HepG2 (cell line): Measurements from ENCODE around the gene VEGFC. TPM values are rescaled to one million over a fixed set of nuclear protein-coding genes. Genes with fewer than 3 reads are reported as not detected.

ENCODE experiments used
- ATAC-seq: fragments of 200-7000 bp; cut with Tn5 transposase; 3 replicates; pipeline ENCODE4 v1.9.1; 2020; ENCODE audit warnings: mild to moderate bottlenecking, moderate library complexity
- BruUV-seq: library from RNA; stranded (reverse); fragments of 400-500 nt; replicated peaks from 2 replicates; lab custom pipeline; 2021; lab: Mats Ljungman, UMichigan
- CTCF ChIA-PET: fragments of 300-600 bp; formaldehyde crosslinking; extraction: SDS; loops from one replicate; lab custom pipeline; 2021; ENCODE audit warnings: low total read pairs, inconsistent platforms, low intra/inter-chr PET ratio; lab: Yijun Ruan, JAX
- POLR2A ChIA-PET: fragments of 350-600 bp; sonication (Branson Sonifier 250); formaldehyde crosslinking; loops from one replicate; lab custom pipeline; 2020; ENCODE audit warnings: antibody characterized with exemption, inconsistent platforms; lab: Yijun Ruan, JAX
- DNase-seq: peaks from one replicate; pipeline ENCODE4 v3.0.0-alpha.2; 2015; ENCODE audit warnings: low spot score
- FAIRE-seq: peaks from 3 replicates; lab custom pipeline; 2011; peaks lifted over from hg19 to GRCh38; lab: Jason Lieb, UNC
- H2AFZ ChIP-seq: one replicate; pipeline ENCODE4 v1.6.1; 2011; ENCODE audit warnings: low read length, inconsistent platforms
- H3K27ac ChIP-seq: fragments of 300-600 bp; 3 replicates; pipeline ENCODE4 v1.8.0; 2011; ENCODE audit warnings: mixed run types, mild to moderate bottlenecking, mixed read lengths, low read length, inconsistent platforms; ENCODE audit not compliant: insufficient read depth; ENCODE audit errors: extremely low read length
- H3K27me3 ChIP-seq, 2 experiments: fragments of 200-600 bp in 1 of 2; 2 replicates in 1 of 2; 3 replicates in 1 of 2; pipeline versions ENCODE4 v1.6.0 to v1.8.0; 2011; ENCODE audit warnings: low read length in 2 of 2, mild to moderate bottlenecking in 2 of 2, moderate library complexity in 2 of 2, inconsistent platforms in 1 of 2; ENCODE audit not compliant: insufficient read depth in 2 of 2, control insufficient read depth in 1 of 2
- H3K36me3 ChIP-seq, 2 experiments: fragments of 200-600 bp in 1 of 2; replicated peaks in 1 of 2; 2 replicates in 1 of 2; 3 replicates in 1 of 2; pipeline versions ENCODE4 v1.5.1 to v1.8.0; 2011; ENCODE audit warnings: low read length in 2 of 2, inconsistent platforms in 1 of 2; ENCODE audit not compliant: insufficient read depth in 2 of 2, control insufficient read depth in 1 of 2
- H3K4me1 ChIP-seq: 2 replicates; pipeline ENCODE4 v1.5.1; 2012; ENCODE audit warnings: low read length, inconsistent platforms; ENCODE audit not compliant: insufficient read depth
- H3K4me2 ChIP-seq: 2 replicates; pipeline ENCODE4 v1.6.0; 2011; ENCODE audit warnings: low read depth, low read length, inconsistent platforms
- H3K4me3 ChIP-seq, 3 experiments: fragments of 200-600 bp in 1 of 3; sonication (generic), shearing (Covaris generic) in 1 of 3; replicated peaks in 1 of 3; 2 replicates each; pipeline ENCODE4 v1.5.1; 2011 to 2016; ENCODE audit warnings: low read length in 3 of 3, inconsistent platforms in 2 of 3, low read depth in 2 of 3, mild to moderate bottlenecking in 2 of 3, control low read depth in 1 of 3, mixed read lengths in 1 of 3; ENCODE audit not compliant: insufficient read depth in 1 of 3
- H3K79me2 ChIP-seq: one replicate; pipeline ENCODE4 v1.6.1; 2011; ENCODE audit warnings: low read length, inconsistent platforms; ENCODE audit not compliant: insufficient read depth
- H3K9ac ChIP-seq: 2 replicates; pipeline ENCODE4 v1.6.0; 2011; ENCODE audit warnings: mild to moderate bottlenecking, low read depth, low read length, inconsistent platforms; ENCODE audit not compliant: insufficient read depth
- H3K9me3 ChIP-seq: 2 replicates; pipeline ENCODE4 v1.5.1; 2012; ENCODE audit warnings: mild to moderate bottlenecking, low read length
- H4K20me1 ChIP-seq: 2 replicates; pipeline ENCODE4 v1.6.0; 2011; ENCODE audit warnings: inconsistent platforms, mild to moderate bottlenecking, low read length, moderate library complexity; ENCODE audit not compliant: insufficient read depth
- ADNP ChIP-seq: sonication (generic); formaldehyde crosslinking; IDR thresholded peaks from 2 replicates; pipeline ENCODE4 v1.4.0; 2020; ENCODE audit warnings: missing genetic modification reagents
- ATF3 ChIP-seq: sonication (generic); formaldehyde crosslinking; IDR thresholded peaks from 2 replicates; pipeline ENCODE4 v1.4.0; 2020; ENCODE audit warnings: missing genetic modification reagents
- CBX2 ChIP-seq, 2 experiments: fragments of 200-600 bp in 1 of 2; sonication (generic); formaldehyde crosslinking in 1 of 2; IDR thresholded peaks; 2 replicates each; pipeline versions ENCODE4 v1.7.0 to v1.8.1; 2018 to 2022; ENCODE audit warnings: low read depth in 2 of 2, low read length in 1 of 2, mild to moderate bottlenecking in 1 of 2, missing genetic modification reagents in 1 of 2
- CEBPG ChIP-seq: IDR thresholded peaks from 2 replicates; pipeline ENCODE4 v1.6.1; 2016
- FOXO1 ChIP-seq: sonication (generic); formaldehyde crosslinking; IDR thresholded peaks from 2 replicates; pipeline ENCODE4 v1.4.0; 2020; ENCODE audit warnings: missing genetic modification reagents
- HNRNPUL1 ChIP-seq: fragments of 200-400 bp; formaldehyde crosslinking; IDR thresholded peaks from 2 replicates; pipeline ENCODE4 v1.6.1; 2017; ENCODE audit warnings: low read depth, mild to moderate bottlenecking, low read length, moderate library complexity
- MATR3 ChIP-seq: sonication (generic); formaldehyde crosslinking; IDR thresholded peaks from 2 replicates; pipeline ENCODE4 v1.4.0; 2020; ENCODE audit warnings: missing genetic modification reagents
- MAZ ChIP-seq, 2 experiments: sonication (generic) in 1 of 2; formaldehyde crosslinking in 1 of 2; IDR thresholded peaks; 2 replicates each; pipeline versions ENCODE4 v1.5.0 to v1.6.1; 2012 to 2020; ENCODE audit warnings: low read depth in 2 of 2, mild to moderate bottlenecking in 2 of 2, borderline replicate concordance in 1 of 2, improper control_type of control experiment in 1 of 2, low read length in 1 of 2, missing genetic modification reagents in 1 of 2, moderate library complexity in 1 of 2
- NFIB ChIP-seq: sonication (generic); formaldehyde crosslinking; IDR thresholded peaks from 2 replicates; pipeline ENCODE4 v1.9.0; 2021; ENCODE audit warnings: missing genetic modification reagents, mild to moderate bottlenecking, borderline replicate concordance
- NR2C2 ChIP-seq: sonication (generic); formaldehyde crosslinking; IDR thresholded peaks from 2 replicates; pipeline ENCODE4 v1.4.0; 2020; ENCODE audit warnings: missing genetic modification reagents, mild to moderate bottlenecking, moderate library complexity, borderline replicate concordance
- ONECUT2 ChIP-seq: sonication (generic); formaldehyde crosslinking; IDR thresholded peaks from 2 replicates; pipeline ENCODE4 v1.4.0; 2020; ENCODE audit warnings: missing genetic modification reagents
- POLR2A ChIP-seq, 2 experiments: IDR thresholded peaks; 2 replicates each; pipeline ENCODE4 v1.6.1; 2011; ENCODE audit warnings: low read depth in 2 of 2, low read length in 2 of 2, mild to moderate bottlenecking in 1 of 2, moderate library complexity in 1 of 2; ENCODE audit not compliant: insufficient read depth in 1 of 2
- TBL1XR1 ChIP-seq: fragments of 150-350 bp; IDR thresholded peaks from 2 replicates; pipeline ENCODE4 v1.6.1; 2014; ENCODE audit warnings: borderline replicate concordance, low read length; ENCODE audit not compliant: partially characterized antibody
- TBX2 ChIP-seq: sonication (generic); formaldehyde crosslinking; IDR thresholded peaks from 2 replicates; pipeline ENCODE4 v1.5.0; 2020; ENCODE audit warnings: missing genetic modification reagents, mild to moderate bottlenecking, borderline replicate concordance
- TIGD3 ChIP-seq: sonication (generic); formaldehyde crosslinking; IDR thresholded peaks from 2 replicates; pipeline ENCODE4 v1.5.1; 2020; ENCODE audit warnings: mild to moderate bottlenecking, missing genetic modification reagents, borderline replicate concordance
- ZBTB2 ChIP-seq: sonication (generic); formaldehyde crosslinking; IDR thresholded peaks from 2 replicates; pipeline ENCODE4 v1.8.0; 2022; ENCODE audit warnings: low read depth, missing genetic modification reagents
- ZFAT ChIP-seq: sonication (generic); formaldehyde crosslinking; conservative IDR thresholded peaks from 2 replicates; pipeline ENCODE4 v1.8.1; 2023; ENCODE audit warnings: missing genetic modification reagents, inconsistent platforms
- ZNF33B ChIP-seq: sonication (generic); formaldehyde crosslinking; IDR thresholded peaks from 2 replicates; pipeline ENCODE4 v1.5.1; 2020; ENCODE audit warnings: mild to moderate bottlenecking, missing genetic modification reagents
- ZNF354B ChIP-seq: sonication (generic); formaldehyde crosslinking; IDR thresholded peaks from 2 replicates; pipeline ENCODE4 v1.8.0; 2022; ENCODE audit warnings: mild to moderate bottlenecking, missing genetic modification reagents
- ZNF446 ChIP-seq: sonication (generic); formaldehyde crosslinking; IDR thresholded peaks from 2 replicates; pipeline ENCODE4 v1.5.0; 2020; ENCODE audit warnings: mild to moderate bottlenecking, missing genetic modification reagents
- WGBS: methylation state at CpG from one replicate; pipeline ENCODE4 v1.1.6; 2017; ENCODE audit warnings: low lambda C conversion rate; 5-methylcytosine and 5-hydroxymethylcytosine counted together
- in situ Hi-C: cut with HindIII; loops from 2 replicates; pipeline ENCODE4 v1.10.0; 2017; ENCODE audit warnings: low pct_unique_long_range_greater_than_20kb; ENCODE audit not compliant: extremely low pct_ligation_motif_present
- intact Hi-C: fragments of 100-400 bp; cut with micrococcal nuclease; formaldehyde crosslinking; loops from one replicate; pipeline ENCODE4 v1.10.0; 2022; ENCODE audit not compliant: unreplicated experiment
- polyA plus RNA-seq, 8 experiments: library from polyadenylated mRNA; depleted of rRNA in 3 of 8; stranded (reverse) in 7 of 8; unstranded in 1 of 8; fragments of >200 nt; fragmentation: Illumina TruSeq in 4 of 8; extraction: Trizol in 4 of 8; gene quantifications; 2 replicates each; pipeline versions ENCODE4 v1.2.1 to v1.2.3, GENCODE V29; 2011 to 2016; ENCODE audit warnings: low read depth in 4 of 8, missing spikeins in 1 of 8, mixed read lengths in 1 of 8; ENCODE audit not compliant: insufficient read depth in 1 of 8
- total RNA-seq, 5 experiments: library from RNA; depleted of rRNA; stranded (reverse); fragments of >200 nt; fragmentation: Illumina TruSeq; extraction: Trizol; gene quantifications; 2 replicates each; pipeline ENCODE4 v1.2.3, GENCODE V29; 2016; ENCODE audit warnings: low read depth in 1 of 5

The VEGFC gene
- total and polyA plus RNA-seq, 2 of the 13 experiments (the other 11 are each of a cell fraction or from before 2014, with no cell fraction given), result not detected

GRCh38 chr4:176675810-176676209 is 116.9 kb downstream of the VEGFC start (continued):
- TF ChIP-seq MAZ (IDR thresholded peaks at IDR 0.05; ENCODE audit: borderline replicate concordance, low read depth, low read length), result no peak
- TF ChIP-seq MAZ (CRISPR knock-in tag; IDR thresholded peaks at IDR 0.05; ENCODE audit: low read depth), result no peak
- TF ChIP-seq ZNF354B (CRISPR knock-in tag), result no peak
- TF ChIP-seq FOXO1, result no peak
- TF ChIP-seq ADNP (CRISPR knock-in tag), result no peak
- TF ChIP-seq TBX2 (CRISPR knock-in tag), result no peak
- TF ChIP-seq CEBPG (CRISPR knock-in tag), result no peak
- TF ChIP-seq NFIB (CRISPR knock-in tag), result no peak
- TF ChIP-seq POLR2A (IDR thresholded peaks at IDR 0.05; ENCODE audit: insufficient read depth in 1 of 2, low read depth in 2 of 2, low read length in 2 of 2), result no peak
- TF ChIP-seq CBX2 (IDR thresholded peaks at IDR 0.05; ENCODE audit: low read depth, low read length), result no peak
- TF ChIP-seq CBX2 (CRISPR knock-in tag; IDR thresholded peaks at IDR 0.05; ENCODE audit: low read depth), result no peak
- TF ChIP-seq, all 625 proteins: peak for 0

- Histone ChIP-seq H3K27me3 (no peaks in the 10 kb centered on the region), H3K4me3 (no peak overlapping the region), H3K4me2 (no peak overlapping the region), H3K36me3 (no peaks in the 10 kb centered on the region), H3K27ac (no peak overlapping the region), H4K20me1 (no peaks in the 10 kb centered on the region), H3K9ac (no peak overlapping the region), H3K79me2 (no peaks in the 10 kb centered on the region), H3K9me3 (no peaks in the 10 kb centered on the region), H2AFZ (no peak overlapping the region), H3K4me1 (no peaks in the 10 kb centered on the region)
- POLR2A ChIA-PET, result no interaction called here
- intact Hi-C loops, result no loop called here
- CTCF ChIA-PET, result no interaction called here
- WGBS, result 17% methylated on average over 9 of the region's 9 CpGs
- ATAC-seq (no peak), DNase-seq (no peak), FAIRE-seq (no peak)
- no TSS peak for BruUV-seq
- in situ Hi-C loops, result no loop called here
- no peak for TF ChIP-seq MATR3
- no peak for TF ChIP-seq ATF3
- no peak for TF ChIP-seq TIGD3
- no peak for TF ChIP-seq HNRNPUL1
- TF ChIP-seq ZFAT (CRISPR knock-in tag), result no peak
- TF ChIP-seq ZBTB2 (CRISPR knock-in tag), result no peak
- no peak for TF ChIP-seq NR2C2
- no peak for TF ChIP-seq TBL1XR1
- TF ChIP-seq ONECUT2, result no peak
- no peak for TF ChIP-seq ZNF446 (CRISPR knock-in tag)
- TF ChIP-seq ZNF33B (CRISPR knock-in tag), result no peak
Observed at GRCh38 chr4:176671532-176671931, 121.2 kb downstream of the VEGFC start.
